GM12801 (cell line): Measurements from ENCODE around the gene KRT40.

Experiments
- TF ChIP-seq, protein P1 (sequence below): IDR thresholded peaks from one replicate; pipeline ENCODE4 v1.5.1; 2011; ENCODE audit warnings: control low read depth; ENCODE audit not compliant: insufficient read length; ENCODE audit errors: extremely low read depth

The KRT40 gene

DNA sequence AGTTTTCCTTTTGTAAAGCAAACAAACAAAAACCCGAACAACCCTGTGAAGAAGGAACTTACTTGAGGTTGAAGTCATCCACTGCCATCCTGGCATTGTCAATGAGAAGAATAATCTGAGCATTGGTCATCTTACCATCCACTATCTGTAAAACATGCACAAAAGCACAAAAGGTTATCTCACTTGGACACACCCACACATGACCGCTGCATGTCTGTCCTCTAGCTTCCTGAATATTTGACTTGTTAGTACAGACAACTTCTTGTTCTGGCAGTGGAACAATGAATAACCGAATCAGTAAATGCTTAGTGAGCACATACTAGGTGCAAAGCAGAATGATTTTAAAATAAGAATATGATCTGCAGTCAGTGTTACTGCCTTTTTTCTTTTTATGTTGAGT lies 52.8 kb downstream of the KRT40 start:
- TF ChIP-seq, protein P1, sequence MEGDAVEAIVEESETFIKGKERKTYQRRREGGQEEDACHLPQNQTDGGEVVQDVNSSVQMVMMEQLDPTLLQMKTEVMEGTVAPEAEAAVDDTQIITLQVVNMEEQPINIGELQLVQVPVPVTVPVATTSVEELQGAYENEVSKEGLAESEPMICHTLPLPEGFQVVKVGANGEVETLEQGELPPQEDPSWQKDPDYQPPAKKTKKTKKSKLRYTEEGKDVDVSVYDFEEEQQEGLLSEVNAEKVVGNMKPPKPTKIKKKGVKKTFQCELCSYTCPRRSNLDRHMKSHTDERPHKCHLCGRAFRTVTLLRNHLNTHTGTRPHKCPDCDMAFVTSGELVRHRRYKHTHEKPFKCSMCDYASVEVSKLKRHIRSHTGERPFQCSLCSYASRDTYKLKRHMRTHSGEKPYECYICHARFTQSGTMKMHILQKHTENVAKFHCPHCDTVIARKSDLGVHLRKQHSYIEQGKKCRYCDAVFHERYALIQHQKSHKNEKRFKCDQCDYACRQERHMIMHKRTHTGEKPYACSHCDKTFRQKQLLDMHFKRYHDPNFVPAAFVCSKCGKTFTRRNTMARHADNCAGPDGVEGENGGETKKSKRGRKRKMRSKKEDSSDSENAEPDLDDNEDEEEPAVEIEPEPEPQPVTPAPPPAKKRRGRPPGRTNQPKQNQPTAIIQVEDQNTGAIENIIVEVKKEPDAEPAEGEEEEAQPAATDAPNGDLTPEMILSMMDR: no peak
